Sigmoid colon (tissue), 4 donors: Measurements from ENCODE around the gene TTC12.

ENCODE experiments used
- EP300 ChIP-seq, 4 donors: sonication (generic); formaldehyde crosslinking; IDR thresholded peaks; one replicate each; pipeline ENCODE4 v1.6.1; 2017; ENCODE audit warnings: antibody characterized with exemption in 4 of 4
- POLR2A ChIP-seq, 2 donors: fragments of 450-650 bp; IDR thresholded peaks; one replicate each; pipeline ENCODE4 v1.6.1; 2016; ENCODE audit warnings: antibody characterized with exemption in 2 of 2, mild to moderate bottlenecking in 2 of 2, moderate library complexity in 2 of 2
- POLR2AphosphoS5 ChIP-seq, 4 donors: sonication (generic); formaldehyde crosslinking; IDR thresholded peaks; one replicate each; pipeline ENCODE4 v1.6.1; 2017; ENCODE audit warnings: antibody characterized with exemption in 4 of 4
- TF ChIP-seq, protein P1 (sequence below), 4 experiments: fragments of 450-650 bp in 3 of 4; fragments of 200-600 bp in 1 of 4; IDR thresholded peaks; one replicate each; pipeline ENCODE4 v1.5.1; 2016 to 2019; ENCODE audit warnings: antibody characterized with exemption in 4 of 4, mild to moderate bottlenecking in 3 of 4, moderate library complexity in 2 of 4

DNA sequence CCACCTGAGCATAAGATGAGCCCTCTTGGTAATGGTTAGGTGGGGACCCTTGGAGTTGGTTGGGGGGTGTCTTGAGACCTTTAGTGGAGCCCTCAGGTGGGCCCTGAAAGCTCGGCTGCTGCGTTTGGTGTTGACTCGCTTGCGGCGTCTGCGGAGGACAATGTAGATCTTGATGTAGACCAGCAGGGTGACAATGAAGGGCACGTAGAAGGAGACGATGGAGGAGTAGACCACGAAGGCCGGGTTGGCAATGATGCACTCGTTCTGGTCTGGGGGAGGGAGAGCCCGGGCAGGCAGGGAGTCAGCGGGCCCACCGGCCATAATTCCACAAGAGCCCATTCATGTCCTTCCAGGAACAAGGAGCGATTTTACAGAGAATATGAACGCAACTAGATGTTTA is 101.0 kb downstream of the TTC12 start:
- TF ChIP-seq, protein P1, sequence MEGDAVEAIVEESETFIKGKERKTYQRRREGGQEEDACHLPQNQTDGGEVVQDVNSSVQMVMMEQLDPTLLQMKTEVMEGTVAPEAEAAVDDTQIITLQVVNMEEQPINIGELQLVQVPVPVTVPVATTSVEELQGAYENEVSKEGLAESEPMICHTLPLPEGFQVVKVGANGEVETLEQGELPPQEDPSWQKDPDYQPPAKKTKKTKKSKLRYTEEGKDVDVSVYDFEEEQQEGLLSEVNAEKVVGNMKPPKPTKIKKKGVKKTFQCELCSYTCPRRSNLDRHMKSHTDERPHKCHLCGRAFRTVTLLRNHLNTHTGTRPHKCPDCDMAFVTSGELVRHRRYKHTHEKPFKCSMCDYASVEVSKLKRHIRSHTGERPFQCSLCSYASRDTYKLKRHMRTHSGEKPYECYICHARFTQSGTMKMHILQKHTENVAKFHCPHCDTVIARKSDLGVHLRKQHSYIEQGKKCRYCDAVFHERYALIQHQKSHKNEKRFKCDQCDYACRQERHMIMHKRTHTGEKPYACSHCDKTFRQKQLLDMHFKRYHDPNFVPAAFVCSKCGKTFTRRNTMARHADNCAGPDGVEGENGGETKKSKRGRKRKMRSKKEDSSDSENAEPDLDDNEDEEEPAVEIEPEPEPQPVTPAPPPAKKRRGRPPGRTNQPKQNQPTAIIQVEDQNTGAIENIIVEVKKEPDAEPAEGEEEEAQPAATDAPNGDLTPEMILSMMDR (IDR thresholded peaks at IDR 0.05), result no peak
- no peak for TF ChIP-seq POLR2AphosphoS5 (IDR thresholded peaks at IDR 0.05)
- no peak for TF ChIP-seq EP300 (IDR thresholded peaks at IDR 0.05)
- no peak for TF ChIP-seq POLR2A (IDR thresholded peaks at IDR 0.05)
